Measurements from ENCODE around the gene DYNC2LI1.

DYNC2LI1 gene

GRCh38 chr2:43762286-43762685, 11.6 kb upstream of the DYNC2LI1 start:
- DNase-seq (ENCODE audit: low read depth in 1 of 2, low spot score in 1 of 2) = no peak

GRCh38 chr2:43763091-43763490, 10.7 kb upstream of the DYNC2LI1 start:
- DNase-seq (ENCODE audit: low read depth in 1 of 2, low spot score in 1 of 2) = no peak

- no peak for DNase-seq (ENCODE audit: low read depth in 1 of 2, low spot score in 1 of 2)
Measured at GRCh38 chr2:43764086-43764705, 9.6 kb upstream of the DYNC2LI1 start.

GRCh38 chr2:43766006-43766405, 7.8 kb upstream of the DYNC2LI1 start:
- DNase-seq (ENCODE audit: low read depth in 1 of 2, low spot score in 1 of 2) = no peak

- no peak for DNase-seq (ENCODE audit: low read depth in 1 of 2, low spot score in 1 of 2)
Measured at GRCh38 chr2:43774617-43775016, 778 bp downstream of the DYNC2LI1 start.

- DNase-seq (ENCODE audit: low read depth in 1 of 2, low spot score in 1 of 2) = no peak
Measured at GRCh38 chr2:43776324-43776723, 2.5 kb downstream of the DYNC2LI1 start.

- DNase-seq (ENCODE audit: low read depth in 1 of 2, low spot score in 1 of 2) = no peak
Measured at GRCh38 chr2:43777306-43777926, 3.6 kb downstream of the DYNC2LI1 start.

- no peak for DNase-seq (ENCODE audit: low read depth in 1 of 2, low spot score in 1 of 2)
Measured at GRCh38 chr2:43778233-43778632, 4.4 kb downstream of the DYNC2LI1 start.

GRCh38 chr2:43787895-43788294, 14.1 kb downstream of the DYNC2LI1 start:
- DNase-seq (ENCODE audit: low read depth in 1 of 2, low spot score in 1 of 2) = no peak

GRCh38 chr2:43788646-43789045, 14.8 kb downstream of the DYNC2LI1 start:
- DNase-seq (ENCODE audit: low read depth in 1 of 2, low spot score in 1 of 2) = no peak

- DNase-seq (ENCODE audit: low read depth in 1 of 2, low spot score in 1 of 2) = no peak
Measured at GRCh38 chr2:43790147-43790546, 16.3 kb downstream of the DYNC2LI1 start.

- DNase-seq (ENCODE audit: low read depth in 1 of 2, low spot score in 1 of 2) = no peak
Measured at GRCh38 chr2:43791035-43791765, 17.4 kb downstream of the DYNC2LI1 start.

- no peak for DNase-seq (ENCODE audit: low read depth in 1 of 2, low spot score in 1 of 2)
Measured at GRCh38 chr2:43792653-43793052, 18.8 kb downstream of the DYNC2LI1 start.

GRCh38 chr2:43794956-43795355, 21.1 kb downstream of the DYNC2LI1 start:
- DNase-seq (ENCODE audit: low read depth in 1 of 2, low spot score in 1 of 2) = no peak

GRCh38 chr2:43796206-43796605, 22.4 kb downstream of the DYNC2LI1 start:
- DNase-seq (ENCODE audit: low read depth in 1 of 2, low spot score in 1 of 2) = no peak

- DNase-seq (ENCODE audit: low read depth in 1 of 2, low spot score in 1 of 2) = no peak
Measured at GRCh38 chr2:43798300-43798699, 24.5 kb downstream of the DYNC2LI1 start.

GRCh38 chr2:43800894-43801293, 27.1 kb downstream of the DYNC2LI1 start:
- DNase-seq (ENCODE audit: low read depth in 1 of 2, low spot score in 1 of 2) = no peak

- no peak for DNase-seq (ENCODE audit: low read depth in 1 of 2, low spot score in 1 of 2)
Measured at GRCh38 chr2:43802135-43802534, 28.3 kb downstream of the DYNC2LI1 start.

GRCh38 chr2:43803113-43803512, 29.3 kb downstream of the DYNC2LI1 start:
- no peak for DNase-seq (ENCODE audit: low read depth in 1 of 2, low spot score in 1 of 2)

- DNase-seq (ENCODE audit: low read depth in 1 of 2, low spot score in 1 of 2) = no peak
Measured at GRCh38 chr2:43806719-43807031, 32.8 kb downstream of the DYNC2LI1 start.

GRCh38 chr2:43810452-43810851, 36.6 kb downstream of the DYNC2LI1 start:
- DNase-seq (ENCODE audit: low read depth in 1 of 2, low spot score in 1 of 2) = no peak

- DNase-seq (ENCODE audit: low read depth in 1 of 2, low spot score in 1 of 2) = no peak
Measured at GRCh38 chr2:43810888-43811287, 37.0 kb downstream of the DYNC2LI1 start.

- no peak for DNase-seq (ENCODE audit: low read depth in 1 of 2, low spot score in 1 of 2)
Measured at GRCh38 chr2:43812006-43812405, 38.2 kb downstream of the DYNC2LI1 start.
